Measurements from ENCODE around the gene CFDP1. TPM values are rescaled to one million over a fixed set of nuclear protein-coding genes. Genes with fewer than 3 reads are reported as not detected.
A peak's percentile ranks its signal among the peaks of the same experiment; 100 is the strongest.

Gene CFDP1
- total and polyA plus RNA-seq, 2 of the 13 experiments (the other 11 are each of a cell fraction or from before 2014, with no cell fraction given): 78.6 to 153 TPM

- TF ChIP-seq ZHX1 (CRISPR knock-in tag; IDR thresholded peaks at IDR 0.05; ENCODE audit: low read depth): no peak
- no peak for TF ChIP-seq GFI1 (CRISPR knock-in tag; IDR thresholded peaks at IDR 0.05; ENCODE audit: borderline replicate concordance)
- TF ChIP-seq ZNF337 (CRISPR knock-in tag; IDR thresholded peaks at IDR 0.05; ENCODE audit: borderline replicate concordance, low read depth): no peak
- TF ChIP-seq FOXO1 (CRISPR knock-in tag; IDR thresholded peaks at IDR 0.05): 0 out of 2 replicates have a peak, but pooled peaks have one; percentile 3
- no peak for TF ChIP-seq ZNF138 (CRISPR knock-in tag; IDR thresholded peaks at IDR 0.05; ENCODE audit: low read depth)
- TF ChIP-seq ZNF747 (CRISPR knock-in tag; IDR thresholded peaks at IDR 0.05; ENCODE audit: borderline replicate concordance): no peak
- TF ChIP-seq DPF2 (CRISPR knock-in tag; IDR thresholded peaks at IDR 0.05; ENCODE audit: borderline replicate concordance, low read depth): no peak
- TF ChIP-seq ZNF800 (CRISPR knock-in tag; IDR thresholded peaks at IDR 0.05): 0 out of 2 replicates have a peak, but pooled peaks have one; percentile 34
- TF ChIP-seq RERE (CRISPR knock-in tag; IDR thresholded peaks at IDR 0.05; ENCODE audit: low read depth): no peak
- no peak for TF ChIP-seq MXD4 (CRISPR knock-in tag; IDR thresholded peaks at IDR 0.05)
- no peak for TF ChIP-seq REPIN1 (CRISPR knock-in tag; IDR thresholded peaks at IDR 0.05; ENCODE audit: borderline replicate concordance, low read depth)
- no peak for TF ChIP-seq ZNF609 (CRISPR knock-in tag; IDR thresholded peaks at IDR 0.05; ENCODE audit: borderline replicate concordance)
- TF ChIP-seq ADNP (CRISPR knock-in tag; IDR thresholded peaks at IDR 0.05): no peak
- TF ChIP-seq ZNF772 (CRISPR knock-in tag; IDR thresholded peaks at IDR 0.05): 0 out of 2 replicates have a peak, but pooled peaks have one; percentile 25
Observed at GRCh38 chr16:75264457-75264998, 168.8 kb downstream of the CFDP1 start (continued).

Measured in HepG2 (cell line).